ENCODE results near the gene SNX14.

Gene SNX14

GRCh38 chr6:85496856-85497255 is 96.8 kb downstream of the SNX14 start:
- DNase-seq (ENCODE audit: low read depth in 3 of 3), result no peak

GRCh38 chr6:85496009-85496579 is 97.6 kb downstream of the SNX14 start:
- no peak for DNase-seq (ENCODE audit: low read depth in 3 of 3)

- no peak for DNase-seq (ENCODE audit: low read depth in 3 of 3)
These were observed 98.8 kb downstream of the SNX14 start for GRCh38 chr6:85494547-85495536.

DNA sequence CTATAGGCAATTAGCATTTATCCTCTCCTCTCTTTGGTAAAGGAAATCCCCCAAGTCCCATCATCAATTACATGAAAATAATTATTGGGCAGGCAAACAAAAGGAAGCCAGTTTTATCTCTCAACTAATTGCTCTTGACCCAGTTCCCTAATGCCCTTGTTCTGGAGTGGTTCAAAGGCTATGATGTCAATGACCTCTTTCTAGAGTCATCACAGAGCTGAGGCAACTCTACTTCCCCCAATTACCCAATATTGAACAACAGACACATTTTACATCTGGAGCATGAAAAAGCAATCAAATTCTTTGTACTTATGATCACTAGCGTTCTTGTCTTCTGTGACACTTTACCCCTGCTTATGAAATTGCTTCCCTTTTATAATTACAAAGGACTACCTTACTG is 100.3 kb downstream of the SNX14 start:
- DNase-seq (ENCODE audit: low read depth in 3 of 3), result no peak

GRCh38 chr6:85490516-85491248 is 103.0 kb downstream of the SNX14 start:
- no peak for DNase-seq (ENCODE audit: low read depth in 3 of 3)

DNA sequence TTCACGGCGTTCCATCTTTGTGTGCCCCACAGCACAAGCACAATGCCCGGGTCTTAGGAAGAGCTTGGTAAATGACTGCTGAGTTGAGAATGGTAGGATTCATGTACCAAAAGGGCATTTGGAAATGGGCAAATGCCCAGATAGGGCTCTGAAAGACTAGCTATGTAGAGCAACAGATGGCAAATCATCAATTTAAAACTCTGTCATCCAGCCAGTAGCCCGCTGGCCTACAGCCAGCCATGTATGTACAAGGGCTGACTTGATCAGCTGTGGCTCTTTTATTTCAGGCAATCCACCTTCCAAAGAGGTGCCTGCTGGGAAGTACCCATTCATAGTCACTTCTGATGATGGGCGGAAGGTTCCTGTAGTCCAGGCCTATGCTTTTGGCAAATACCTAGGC is 108.7 kb downstream of the SNX14 start:
- no peak for DNase-seq (ENCODE audit: low read depth in 3 of 3)

GRCh38 chr6:85483846-85484245 is 109.8 kb downstream of the SNX14 start:
- no peak for DNase-seq (ENCODE audit: low read depth in 3 of 3)

GRCh38 chr6:85482905-85483700 is 110.6 kb downstream of the SNX14 start:
- peak; percentile 44 to 69 (median 61) for DNase-seq (ENCODE audit: low read depth in 3 of 3)

- no peak for DNase-seq (ENCODE audit: low read depth in 3 of 3)
These were observed 111.3 kb downstream of the SNX14 start for GRCh38 chr6:85482206-85482904.

GRCh38 chr6:85479208-85479607 is 114.5 kb downstream of the SNX14 start:
- no peak for DNase-seq (ENCODE audit: low read depth in 3 of 3)

- DNase-seq (ENCODE audit: low read depth in 3 of 3), result no peak
These were observed 117.1 kb downstream of the SNX14 start for GRCh38 chr6:85476532-85476931.

- no peak for DNase-seq (ENCODE audit: low read depth in 3 of 3)
These were observed 119.9 kb downstream of the SNX14 start for GRCh38 chr6:85473748-85474147.

DNA sequence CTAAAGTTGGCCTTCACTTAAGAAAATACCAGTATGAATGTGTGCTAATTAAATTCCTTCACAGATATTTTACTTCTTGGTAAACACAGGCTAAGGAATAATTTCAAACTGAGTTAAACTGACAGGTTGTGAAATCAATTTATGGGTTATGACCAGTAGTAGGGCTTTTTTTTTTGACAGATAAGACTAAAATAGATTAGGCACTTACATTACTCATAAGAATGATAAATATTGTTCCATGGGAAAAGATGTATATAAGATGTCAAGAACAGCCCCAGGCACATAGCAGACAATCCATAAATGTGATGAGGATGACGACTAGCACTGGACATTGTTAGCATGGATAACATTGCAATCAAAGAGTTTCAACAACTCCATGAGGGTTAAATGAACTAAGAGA is 120.9 kb downstream of the SNX14 start:
- DNase-seq (ENCODE audit: low read depth in 3 of 3), result no peak

- DNase-seq (ENCODE audit: low read depth in 3 of 3), result no peak
These were observed 123.6 kb downstream of the SNX14 start for GRCh38 chr6:85470023-85470410.

GRCh38 chr6:85469276-85470022 is 124.2 kb downstream of the SNX14 start:
- no peak for DNase-seq (ENCODE audit: low read depth in 3 of 3)

DNA sequence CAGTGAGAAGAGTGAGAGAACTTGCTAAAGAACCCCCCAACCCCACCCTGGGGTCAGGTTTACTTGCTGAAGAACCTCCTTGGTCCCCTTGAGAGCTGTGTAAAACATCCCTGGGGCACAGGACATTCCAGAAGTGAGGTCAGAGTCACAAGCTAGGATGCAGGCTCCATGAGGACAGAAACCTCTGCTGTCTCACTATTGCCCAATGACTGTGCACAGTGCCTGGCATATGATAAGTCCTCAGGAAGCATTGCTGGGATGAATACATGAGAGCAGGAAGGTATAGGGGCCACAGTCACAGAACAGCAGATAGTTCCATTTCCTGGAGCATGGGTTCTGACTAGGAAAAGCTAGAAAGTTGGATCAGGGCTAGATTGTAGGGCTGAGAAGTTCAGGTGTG is 125.3 kb downstream of the SNX14 start:
- no peak for DNase-seq (ENCODE audit: low read depth in 3 of 3)

- no peak for DNase-seq (ENCODE audit: low read depth in 3 of 3)
These were observed 127.9 kb downstream of the SNX14 start for GRCh38 chr6:85465762-85466161.

DNA sequence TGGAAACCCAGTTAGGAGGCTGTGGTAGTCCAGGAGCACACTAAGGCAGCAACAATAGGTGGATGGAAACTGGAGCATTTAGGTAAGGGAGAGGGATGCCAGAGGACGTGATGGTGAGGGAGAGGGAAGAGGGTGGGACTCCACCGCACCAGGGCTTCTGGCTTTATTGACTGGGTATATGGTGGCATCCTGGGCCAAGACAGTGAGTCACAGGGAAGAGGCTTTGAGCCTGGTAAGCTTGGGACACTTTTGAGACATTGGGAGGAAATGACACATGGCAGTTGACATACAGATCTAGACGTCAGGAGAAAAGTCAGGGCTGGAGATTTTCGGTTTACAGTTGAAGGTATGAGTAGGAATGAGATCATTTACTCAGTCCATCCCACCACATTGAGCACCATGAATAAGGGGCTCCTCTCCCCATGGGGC is 128.9 kb downstream of the SNX14 start:
- no peak for DNase-seq (ENCODE audit: low read depth in 3 of 3)

DNA sequence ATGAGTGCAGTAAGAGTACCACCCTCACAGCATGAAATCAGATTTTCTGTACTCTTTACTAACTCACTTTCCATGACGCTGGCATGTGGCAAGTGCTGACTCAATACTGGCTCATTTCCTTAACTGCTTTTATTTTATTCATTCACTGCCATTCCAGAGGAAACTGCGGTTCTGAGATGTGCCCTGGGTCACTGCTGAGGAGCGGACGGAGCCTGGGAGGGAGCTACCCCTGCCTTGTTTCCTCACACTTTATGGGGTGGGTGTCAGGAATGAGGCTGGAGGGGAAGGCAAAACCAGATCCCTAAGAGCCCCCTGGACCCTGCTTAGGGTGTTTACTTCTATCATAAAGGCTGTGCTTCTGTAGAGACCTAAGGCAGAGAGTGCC is 129.4 kb downstream of the SNX14 start:
- DNase-seq (ENCODE audit: low read depth in 3 of 3), result peak in 1 of 3 experiments; percentile 5

DNA sequence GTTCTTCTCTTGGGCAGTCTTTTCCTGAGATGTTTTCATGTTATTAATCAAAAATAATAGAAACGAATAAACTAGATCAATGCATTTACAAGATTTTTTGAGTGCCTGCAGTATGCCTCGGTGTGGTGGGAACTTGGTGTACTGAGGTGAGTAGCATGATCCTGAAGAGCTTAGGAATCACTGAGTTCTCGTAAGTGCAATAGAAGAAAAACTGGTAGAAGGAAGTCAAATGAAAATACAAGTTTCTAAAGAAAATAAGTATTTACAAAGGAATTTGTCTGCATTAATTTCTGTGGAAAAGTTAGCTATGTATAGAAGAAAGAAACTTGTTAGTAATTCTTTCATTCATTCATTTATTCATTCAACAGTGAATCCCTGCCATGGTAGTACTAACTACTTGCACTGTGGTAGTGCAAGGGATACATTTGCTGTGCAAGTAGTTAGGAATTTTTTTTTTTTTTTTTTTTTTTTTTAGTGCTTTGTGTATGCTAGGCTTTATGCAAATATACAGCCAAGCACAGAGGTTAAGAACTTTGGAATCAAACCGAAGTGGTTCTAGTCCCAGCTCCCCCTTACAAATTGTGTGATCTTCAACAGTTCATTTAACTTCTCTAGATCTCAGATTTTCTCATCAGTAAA is 129.9 kb downstream of the SNX14 start:
- DNase-seq (ENCODE audit: low read depth in 3 of 3), result no peak
